B cell (primary cell): Measurements from ENCODE around the gene PLA2G2F. TPM values are rescaled to one million over a fixed set of nuclear protein-coding genes. Genes with fewer than 3 reads are reported as not detected.

Experiments used
- ATAC-seq: fragments of 200-7000 bp; cut with Tn5 transposase; one replicate; pipeline ENCODE4 v1.10.0; 2021; ENCODE audit warnings: low read depth, mild to moderate bottlenecking, moderate number of reproducible peaks, moderate library complexity
- CTCF ChIA-PET: fragments of 350-600 bp; sonication (Branson Sonifier 250); formaldehyde crosslinking; loops from one replicate; lab custom pipeline; 2021; ENCODE audit warnings: antibody characterized with exemption, inconsistent platforms; lab: Charles Lee
- POLR2A ChIA-PET: fragments of 350-600 bp; sonication (Branson Sonifier 250); formaldehyde crosslinking; loops from one replicate; lab custom pipeline; 2021; ENCODE audit warnings: antibody characterized with exemption; lab: Charles Lee
- DNase-seq: peaks from one replicate; pipeline ENCODE4 v3.0.0; 2013
- H2AFZ ChIP-seq: 2 replicates; pipeline ENCODE4 v1.6.1; 2012; ENCODE audit warnings: mild to moderate bottlenecking, low read depth, low read length; ENCODE audit not compliant: insufficient read depth, poor library complexity, severe bottlenecking
- H3K27ac ChIP-seq, 2 donors: 1 replicate in 1 of 2; 2 replicates in 1 of 2; pipeline ENCODE4 v1.5.1; 2012 to 2013; ENCODE audit warnings: low read length in 2 of 2, mild to moderate bottlenecking in 2 of 2, moderate library complexity in 1 of 2
- H3K27me3 ChIP-seq, 4 experiments: fragments of 200-600 bp in 1 of 4; sonication (generic) in 1 of 4; replicated peaks in 1 of 4; 1 replicate in 2 of 4; 2 replicates in 2 of 4; pipeline versions ENCODE4 v1.6.1 to v1.7.0; 2013 to 2016; ENCODE audit warnings: low read length in 3 of 4, mild to moderate bottlenecking in 2 of 4, mixed read lengths in 1 of 4, moderate library complexity in 1 of 4; ENCODE audit not compliant: insufficient read depth in 4 of 4, control insufficient read depth in 3 of 4; ENCODE audit errors: control extremely low read depth in 1 of 4
- H3K36me3 ChIP-seq, 2 experiments: replicated peaks in 1 of 2; 1 replicate in 1 of 2; 2 replicates in 1 of 2; pipeline versions ENCODE4 v1.6.1 to v1.7.1; 2013; ENCODE audit warnings: low read length in 1 of 2; ENCODE audit not compliant: insufficient read depth in 2 of 2, control insufficient read depth in 1 of 2; ENCODE audit errors: control extremely low read depth in 1 of 2, extremely low read depth in 1 of 2
- H3K4me1 ChIP-seq, 2 donors: fragments of 200-600 bp in 1 of 2; sonication (generic) in 1 of 2; 1 replicate in 1 of 2; 2 replicates in 1 of 2; pipeline versions ENCODE4 v1.5.1 to v1.6.1; 2013 to 2017; ENCODE audit warnings: low read length in 2 of 2; ENCODE audit not compliant: control insufficient read depth in 2 of 2, insufficient read depth in 2 of 2
- H3K4me2 ChIP-seq: replicated peaks from 2 replicates; pipeline ENCODE3; 2012; ENCODE audit warnings: mild to moderate bottlenecking, low read depth, low read length; ENCODE audit not compliant: poor library complexity, severe bottlenecking
- H3K4me3 ChIP-seq, 5 experiments: fragments of 200-600 bp in 1 of 5; sonication (generic) in 1 of 5; 1 replicate in 3 of 5; 2 replicates in 2 of 5; pipeline versions ENCODE4 v1.5.1 to v1.7.0; 2011 to 2016; ENCODE audit warnings: low read length in 4 of 5, mild to moderate bottlenecking in 4 of 5, low read depth in 2 of 5, control low read depth in 1 of 5, moderate library complexity in 1 of 5; ENCODE audit not compliant: insufficient read depth in 1 of 5; ENCODE audit errors: control extremely low read depth in 1 of 5, extremely low read depth in 1 of 5
- H3K79me2 ChIP-seq: fragments of 200-600 bp; sonication (generic); one replicate; pipeline ENCODE4 v1.6.0; 2016; ENCODE audit warnings: low read length; ENCODE audit not compliant: control insufficient read depth, insufficient read depth
- H3K9ac ChIP-seq: fragments of 200-600 bp; sonication (generic); 2 replicates; pipeline ENCODE4 v1.6.1; 2017; ENCODE audit warnings: mild to moderate bottlenecking, low read length, moderate library complexity
- H3K9me3 ChIP-seq, 3 donors: one replicate each; pipeline versions ENCODE4 v1.6.1 to v1.7.1; 2013; ENCODE audit warnings: low read length in 2 of 3; ENCODE audit not compliant: control insufficient read depth in 2 of 3, insufficient read depth in 1 of 3; ENCODE audit errors: control extremely low read depth in 1 of 3
- H4K20me1 ChIP-seq: 2 replicates; pipeline ENCODE4 v1.6.0; 2012; ENCODE audit warnings: mild to moderate bottlenecking, low read length; ENCODE audit not compliant: insufficient read depth, control insufficient read depth, poor library complexity, severe bottlenecking
- H3K27ac Mint-ChIP-seq: one replicate; pipeline ENCODE4 v1.8.0; 2021; ENCODE audit warnings: mixed read lengths
- H3K27me3 Mint-ChIP-seq: one replicate; pipeline ENCODE4 v1.8.0; 2021; ENCODE audit warnings: mixed read lengths
- H3K4me1 Mint-ChIP-seq: one replicate; pipeline ENCODE4 v1.8.0; 2021; ENCODE audit warnings: mixed read lengths
- H3K4me3 Mint-ChIP-seq: one replicate; pipeline ENCODE4 v1.8.0; 2021; ENCODE audit warnings: mixed read lengths
- H3K9me3 Mint-ChIP-seq: one replicate; pipeline ENCODE4 v1.8.0; 2022; ENCODE audit warnings: mixed read lengths; ENCODE audit not compliant: insufficient read depth
- CTCF ChIP-seq: fragments of 200-600 bp; IDR thresholded peaks from one replicate; pipeline ENCODE4 v1.8.0; 2022; ENCODE audit warnings: antibody characterized with exemption, mild to moderate bottlenecking
- EZH2 ChIP-seq: IDR thresholded peaks from 2 replicates; pipeline ENCODE4 v1.6.1; 2012; ENCODE audit warnings: borderline replicate concordance, low read depth, mild to moderate bottlenecking, moderate library complexity, low read length; ENCODE audit not compliant: insufficient read depth, poor library complexity, severe bottlenecking
- WGBS: methylation state at CpG from one replicate; pipeline ENCODE4 v1.1.5; 2013; ENCODE audit warnings: missing lambda C conversion rate; ENCODE audit not compliant: insufficient coverage; 5-methylcytosine and 5-hydroxymethylcytosine counted together
- intact Hi-C: fragments of 100-400 bp; cut with micrococcal nuclease; formaldehyde crosslinking; loops from one replicate; pipeline ENCODE4 v1.10.0; 2022
- polyA plus RNA-seq: library from polyadenylated mRNA; depleted of rRNA; stranded (reverse); fragments of >200 nt; gene quantifications from 2 replicates; pipeline ENCODE4 v1.2.3, GENCODE V29; 2012
- total RNA-seq, 2 donors: library from RNA; stranded (reverse); fragments of 120-200 nt in 1 of 2; gene quantifications; 1 replicate in 1 of 2; 2 replicates in 1 of 2; pipeline versions ENCODE4 v1.2.3 to v1.2.4, GENCODE V29; 2013 to 2022

Gene PLA2G2F
- total and polyA plus RNA-seq, 2 donors (not counting 1 experiment from before 2014, with no cell fraction given) = not detected

- ATAC-seq = no peak
- Histone ChIP-seq H3K9ac (no peak overlapping the region), H4K20me1 (no peaks in the 10 kb centered on the region), H3K27ac (no peak overlapping the region), H2AFZ (no peak overlapping the region), H3K36me3 (no peaks in the 10 kb centered on the region), H3K4me1 (no peaks in the 10 kb centered on the region), H3K9me3 (peaks cover 0 to 4% (median 0%) of the 10 kb centered on the region in 3 donors), H3K27me3 (peaks cover 0 to 6% (median 0%) of the 10 kb centered on the region in 4 experiments), H3K4me2 (no peak overlapping the region), H3K4me3 (no peak overlapping the region), H3K79me2 (no peaks in the 10 kb centered on the region)
- no peak overlapping the region for H3K4me3 Mint-ChIP-seq
- H3K27me3 Mint-ChIP-seq = peaks cover 4% of the 10 kb centered on the region
- WGBS = 93% methylated on average over 11 of the region's 13 CpGs
- no peak for TF ChIP-seq EZH2
- no peak for TF ChIP-seq CTCF
- H3K27ac Mint-ChIP-seq = no peak overlapping the region
- intact Hi-C loops = no loop called here
- no peaks in the 10 kb centered on the region for H3K4me1 Mint-ChIP-seq
- DNase-seq = no peak
- POLR2A ChIA-PET = no interaction called here
- no peaks in the 10 kb centered on the region for H3K9me3 Mint-ChIP-seq
- CTCF ChIA-PET = no interaction called here
Measured at GRCh38 chr1:20142001-20142710, 3.0 kb downstream of the PLA2G2F start.

- no peaks in the 10 kb centered on the region for H3K27me3 Mint-ChIP-seq
- H2AFZ ChIP-seq = no peak overlapping the region
- H3K9ac ChIP-seq = no peak overlapping the region
- H4K20me1 ChIP-seq = no peaks in the 10 kb centered on the region
- no peak overlapping the region for H3K4me2 ChIP-seq
- H3K9me3 ChIP-seq = peaks cover 0 to 4% (median 0%) of the 10 kb centered on the region in 3 donors
- H3K4me1 ChIP-seq = no peaks in the 10 kb centered on the region
- ATAC-seq (no peak), DNase-seq (no peak)
- ChIA-PET CTCF (interaction anchor here (1.7 to 2.2 kb wide), 2 partner anchors 9 to 41 kb away, joined by 5 to 9 read pairs; no protein-coding TSS in a partner anchor), POLR2A (no interaction called here)
- H3K4me3 ChIP-seq = no peak overlapping the region
- peaks cover 0 to 6% (median 0%) of the 10 kb centered on the region in 4 experiments for H3K27me3 ChIP-seq
- TF ChIP-seq EZH2 (no peak), CTCF (no peak)
- H3K4me1 Mint-ChIP-seq = no peaks in the 10 kb centered on the region
- intact Hi-C loops = no loop called here
- H3K27ac Mint-ChIP-seq = no peak overlapping the region
- no peaks in the 10 kb centered on the region for H3K36me3 ChIP-seq
- no peak overlapping the region for H3K27ac ChIP-seq
- no peaks in the 10 kb centered on the region for H3K9me3 Mint-ChIP-seq
- no peak overlapping the region for H3K4me3 Mint-ChIP-seq
- WGBS = 85% methylated on average over 8 of the region's 8 CpGs
- H3K79me2 ChIP-seq = no peaks in the 10 kb centered on the region
Measured at GRCh38 chr1:20143318-20143717, 4.2 kb downstream of the PLA2G2F start.
